ENCODE results near the gene MICAL3. TPM values are rescaled to one million over a fixed set of nuclear protein-coding genes. Genes with fewer than 3 reads are reported as not detected.

Gene MICAL3
- total RNA-seq, 1 donor from 2014 or later, result 63.5 TPM

- no peak for DNase-seq (ENCODE audit: extremely low read depth, low read depth, low spot score)
These were observed 171.3 kb downstream of the MICAL3 start for GRCh38 chr22:17853073-17853472.

GRCh38 chr22:17851759-17852158, 172.6 kb downstream of the MICAL3 start:
- DNase-seq (ENCODE audit: extremely low read depth, low read depth, low spot score), result no peak

- no peak for DNase-seq (ENCODE audit: extremely low read depth, low read depth, low spot score)
These were observed 176.8 kb downstream of the MICAL3 start for GRCh38 chr22:17847360-17848078.

GRCh38 chr22:17846326-17846992, 177.9 kb downstream of the MICAL3 start:
- no peak for DNase-seq (ENCODE audit: extremely low read depth, low read depth, low spot score)

- DNase-seq (ENCODE audit: extremely low read depth, low read depth, low spot score), result no peak
These were observed 178.6 kb downstream of the MICAL3 start for GRCh38 chr22:17845790-17846189.

GRCh38 chr22:17845327-17845726, 179.0 kb downstream of the MICAL3 start:
- DNase-seq (ENCODE audit: extremely low read depth, low read depth, low spot score), result no peak

GRCh38 chr22:17844150-17844549, 180.2 kb downstream of the MICAL3 start:
- DNase-seq (ENCODE audit: extremely low read depth, low read depth, low spot score), result no peak

- no peak for DNase-seq (ENCODE audit: extremely low read depth, low read depth, low spot score)
These were observed 182.0 kb downstream of the MICAL3 start for GRCh38 chr22:17842386-17842785.

- DNase-seq (ENCODE audit: extremely low read depth, low read depth, low spot score), result no peak
These were observed 182.5 kb downstream of the MICAL3 start for GRCh38 chr22:17841836-17842235.

- DNase-seq (ENCODE audit: extremely low read depth, low read depth, low spot score), result no peak
These were observed 186.0 kb downstream of the MICAL3 start for GRCh38 chr22:17838180-17838865.

- DNase-seq (ENCODE audit: extremely low read depth, low read depth, low spot score), result no peak
These were observed 187.2 kb downstream of the MICAL3 start for GRCh38 chr22:17836992-17837742.

GRCh38 chr22:17835256-17835655, 189.1 kb downstream of the MICAL3 start:
- DNase-seq (ENCODE audit: extremely low read depth, low read depth, low spot score), result no peak

- DNase-seq (ENCODE audit: extremely low read depth, low read depth, low spot score), result no peak
These were observed 190.9 kb downstream of the MICAL3 start for GRCh38 chr22:17833489-17833888.

GRCh38 chr22:17832665-17833064, 191.7 kb downstream of the MICAL3 start:
- DNase-seq (ENCODE audit: extremely low read depth, low read depth, low spot score), result no peak

GRCh38 chr22:17831501-17832251, 192.7 kb downstream of the MICAL3 start:
- DNase-seq (ENCODE audit: extremely low read depth, low read depth, low spot score), result no peak

GRCh38 chr22:17830043-17830961, 194.1 kb downstream of the MICAL3 start:
- DNase-seq (ENCODE audit: extremely low read depth, low read depth, low spot score), result peak; percentile 31

- no peak for DNase-seq (ENCODE audit: extremely low read depth, low read depth, low spot score)
These were observed 194.7 kb downstream of the MICAL3 start for GRCh38 chr22:17829695-17830042.

- DNase-seq (ENCODE audit: extremely low read depth, low read depth, low spot score), result no peak
These were observed 195.8 kb downstream of the MICAL3 start for GRCh38 chr22:17828502-17829080.

GRCh38 chr22:17827466-17827865, 196.9 kb downstream of the MICAL3 start:
- no peak for DNase-seq (ENCODE audit: extremely low read depth, low read depth, low spot score)

Data from glomerular endothelial cell (primary cell).